Testis (tissue), 3 donors: ENCODE data around the gene NR6A1. TPM values are rescaled to one million over a fixed set of nuclear protein-coding genes. Genes with fewer than 3 reads are reported as not detected.

Experiments used
- DNase-seq: peaks from one replicate; pipeline ENCODE4 v3.0.0-alpha.2; 2019
- H3K27ac ChIP-seq, 2 donors: fragments of 200-600 bp; sonication (generic); one replicate each; pipeline ENCODE4 v1.5.1; 2019
- H3K27me3 ChIP-seq: fragments of 200-600 bp; sonication (generic); one replicate; pipeline ENCODE4 v1.5.1; 2019
- H3K36me3 ChIP-seq: fragments of 200-600 bp; sonication (generic); one replicate; pipeline ENCODE4 v1.5.1; 2017; ENCODE audit warnings: low read depth; ENCODE audit errors: missing control alignments
- H3K4me1 ChIP-seq: fragments of 200-600 bp; sonication (generic); one replicate; pipeline ENCODE4 v1.5.1; 2019
- H3K4me3 ChIP-seq, 2 donors: fragments of 200-600 bp; sonication (generic); one replicate each; pipeline ENCODE4 v1.5.1; 2017 to 2019
- H3K9me3 ChIP-seq: fragments of 200-600 bp; sonication (generic); one replicate; pipeline ENCODE4 v1.5.1; 2017
- CTCF ChIP-seq, 3 experiments: fragments of 450-650 bp in 2 of 3; fragments of 200-600 bp in 1 of 3; sonication (generic) in 1 of 3; IDR thresholded peaks; one replicate each; pipeline ENCODE4 v1.5.1; 2016 to 2019; ENCODE audit warnings: antibody characterized with exemption in 3 of 3, mild to moderate bottlenecking in 2 of 3, moderate library complexity in 1 of 3
- POLR2A ChIP-seq: fragments of 450-650 bp; IDR thresholded peaks from one replicate; pipeline ENCODE4 v1.6.1; 2017; ENCODE audit warnings: antibody characterized with exemption, mild to moderate bottlenecking, moderate library complexity
- WGBS, 2 donors: methylation state at CpG; one replicate each; pipeline ENCODE4 v1.1.5; 2018; 5-methylcytosine and 5-hydroxymethylcytosine counted together
- intact Hi-C: fragments of 100-400 bp; cut with DNase I; formaldehyde crosslinking; loops from one replicate; pipeline ENCODE4 v1.15.1; 2023; ENCODE audit warnings: low total_unique reads
- polyA plus RNA-seq: library from polyadenylated mRNA; stranded (reverse); fragments of 350-450 nt; fragmentation: Illumina TruSeq; extraction: RNeasy Lipid Tissue Mini Kit (QIAGEN cat#74804); gene quantifications from one replicate; pipeline ENCODE4 v1.2.3, GENCODE V29; 2014; ENCODE audit warnings: low read depth, low replicate concordance; ENCODE audit not compliant: insufficient read depth
- total RNA-seq, 2 donors: library from RNA; depleted of rRNA; stranded (reverse); fragments of >200 nt; gene quantifications; one replicate each; pipeline ENCODE4 v1.2.3, GENCODE V29; 2016

Gene NR6A1
- total and polyA plus RNA-seq, 3 donors from 2014 or later: 54.6 to 100 (median 92.1) TPM

DNA sequence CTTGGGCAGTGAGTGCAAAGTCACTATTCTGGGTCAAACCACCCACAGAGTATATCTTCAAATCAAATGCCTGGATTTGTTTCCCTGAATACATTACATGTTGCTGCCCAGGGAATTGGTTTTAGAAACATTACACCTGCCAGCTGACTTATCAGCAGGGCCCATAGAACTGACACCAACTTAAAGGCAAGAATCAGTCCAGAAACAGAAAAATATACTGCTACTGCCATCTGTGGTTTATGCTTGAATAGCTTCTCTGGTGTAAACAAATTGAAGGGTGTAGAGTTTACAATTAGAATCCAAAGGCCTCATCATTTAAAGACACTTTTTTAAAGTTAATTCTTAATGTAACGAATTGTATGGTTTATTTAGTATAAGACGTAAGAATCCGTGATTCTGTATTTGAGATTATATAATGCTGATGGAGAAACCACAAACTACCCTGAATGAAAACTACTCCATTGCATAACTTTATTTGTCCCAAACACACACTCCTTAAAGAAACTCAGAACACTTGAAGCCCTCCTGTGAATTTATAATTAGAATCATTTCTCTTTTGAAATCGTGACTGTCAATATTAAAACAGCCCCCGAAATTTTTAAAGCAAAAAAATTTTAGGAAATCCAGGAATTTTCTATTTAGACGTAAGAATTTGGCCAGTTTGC is 6.2 kb downstream of the NR6A1 start:
- Histone ChIP-seq H3K4me1 (peaks cover 19% of the 10 kb centered on the region), H3K9me3 (no peaks in the 10 kb centered on the region), H3K27me3 (no peaks in the 10 kb centered on the region), H3K36me3 (no peaks in the 10 kb centered on the region), H3K27ac (no peak overlapping the region), H3K4me3 (no peak overlapping the region)
- DNase-seq: no peak
- 71 to 75% methylated on average over 6 of the region's 6 CpGs for WGBS, 2 donors
- TF ChIP-seq POLR2A (no peak), CTCF (IDR thresholded peaks at IDR 0.05) (peak; percentile 20 to 27 (median 27))
- intact Hi-C loops: no loop called here

- Histone ChIP-seq H3K4me1 (peaks cover 25% of the 10 kb centered on the region), H3K36me3 (no peaks in the 10 kb centered on the region), H3K27me3 (no peaks in the 10 kb centered on the region), H3K27ac (no peak overlapping the region), H3K9me3 (no peaks in the 10 kb centered on the region), H3K4me3 (no peak overlapping the region)
- intact Hi-C loops: no loop called here
- DNase-seq: no peak
- WGBS, 2 donors: 82 to 89% methylated on average over 3 of the region's 3 CpGs
- TF ChIP-seq POLR2A (no peak), CTCF (IDR thresholded peaks at IDR 0.05) (no peak)
These were observed 8.5 kb downstream of the NR6A1 start for GRCh38 chr9:124762633-124763032.

GRCh38 chr9:124761710-124762109 is 9.4 kb downstream of the NR6A1 start:
- no peaks in the 10 kb centered on the region for H3K36me3 ChIP-seq
- H3K27ac ChIP-seq: no peak overlapping the region
- H3K9me3 ChIP-seq: no peaks in the 10 kb centered on the region
- H3K4me3 ChIP-seq: no peak overlapping the region
- intact Hi-C loops: no loop called here
- no peak for TF ChIP-seq POLR2A
- TF ChIP-seq CTCF (IDR thresholded peaks at IDR 0.05): no peak
- peaks cover 15% of the 10 kb centered on the region for H3K4me1 ChIP-seq
- no peaks in the 10 kb centered on the region for H3K27me3 ChIP-seq
- no peak for DNase-seq
- 80 to 81% methylated on average over 3 of the region's 3 CpGs for WGBS, 2 donors

GRCh38 chr9:124761196-124761595 is 9.9 kb downstream of the NR6A1 start:
- TF ChIP-seq POLR2A: no peak
- TF ChIP-seq CTCF (IDR thresholded peaks at IDR 0.05): no peak
- Histone ChIP-seq H3K4me3 (no peak overlapping the region), H3K4me1 (peaks cover 14% of the 10 kb centered on the region), H3K9me3 (no peaks in the 10 kb centered on the region), H3K36me3 (no peaks in the 10 kb centered on the region), H3K27ac (no peak overlapping the region), H3K27me3 (no peaks in the 10 kb centered on the region)
- DNase-seq: no peak
- intact Hi-C loops: no loop called here
- WGBS, 2 donors: 67 to 87% methylated on average over 2 of the region's 2 CpGs

GRCh38 chr9:124760719-124761118 is 10.4 kb downstream of the NR6A1 start:
- 92 to 93% methylated on average over 2 of the region's 2 CpGs for WGBS, 2 donors
- Histone ChIP-seq H3K9me3 (no peaks in the 10 kb centered on the region), H3K4me3 (no peak overlapping the region), H3K36me3 (no peaks in the 10 kb centered on the region), H3K4me1 (peaks cover 14% of the 10 kb centered on the region), H3K27me3 (no peaks in the 10 kb centered on the region), H3K27ac (no peak overlapping the region)
- no peak for TF ChIP-seq POLR2A
- TF ChIP-seq CTCF (IDR thresholded peaks at IDR 0.05): no peak
- no peak for DNase-seq
- intact Hi-C loops: no loop called here
